DOHH2 (cell line): ENCODE data around the gene RFPL3.

ENCODE experiments used
- H3F3A ChIP-seq: fragments of 200-600 bp; sonication (generic), shearing (Covaris generic); 2 replicates; pipeline ENCODE4 v1.6.0; 2016; ENCODE audit warnings: antibody characterized with exemption, mild to moderate bottlenecking; ENCODE audit not compliant: control insufficient read depth, insufficient read depth
- H3K27ac ChIP-seq: fragments of 200-600 bp; sonication (generic); 2 replicates; pipeline ENCODE4 v1.5.1; 2014; ENCODE audit warnings: low read depth, mild to moderate bottlenecking, low read length, moderate library complexity
- H3K27me3 ChIP-seq: fragments of 200-600 bp; sonication (generic); 2 replicates; pipeline ENCODE4 v1.6.1; 2014; ENCODE audit warnings: mild to moderate bottlenecking, low read length, mixed read lengths; ENCODE audit not compliant: control insufficient read depth
- H3K36me3 ChIP-seq: fragments of 200-600 bp; sonication (generic); 2 replicates; pipeline ENCODE4 v1.6.1; 2014; ENCODE audit warnings: mild to moderate bottlenecking, low read length, moderate library complexity, mixed read lengths; ENCODE audit not compliant: control insufficient read depth
- H3K4me1 ChIP-seq: fragments of 200-600 bp; sonication (generic); 2 replicates; pipeline ENCODE4 v1.6.1; 2014; ENCODE audit warnings: mild to moderate bottlenecking, low read length, mixed read lengths; ENCODE audit not compliant: control insufficient read depth
- H3K4me2 ChIP-seq: fragments of 200-600 bp; sonication (generic); 2 replicates; pipeline ENCODE4 v1.6.0; 2014; ENCODE audit warnings: mild to moderate bottlenecking, low read length, moderate library complexity
- H3K4me3 ChIP-seq: fragments of 200-600 bp; sonication (generic); 2 replicates; pipeline ENCODE4 v1.5.1; 2014; ENCODE audit warnings: mild to moderate bottlenecking, low read length, mixed read lengths
- H3K79me2 ChIP-seq: fragments of 200-600 bp; sonication (generic); 2 replicates; pipeline ENCODE4 v1.6.1; 2014; ENCODE audit warnings: mild to moderate bottlenecking, low read length, mixed read lengths; ENCODE audit not compliant: control insufficient read depth
- H3K9me2 ChIP-seq: fragments of 200-600 bp; sonication (generic); replicated peaks from 2 replicates; pipeline ENCODE4 v1.6.1; 2014; ENCODE audit warnings: mild to moderate bottlenecking, low read length, mixed read lengths; ENCODE audit not compliant: control insufficient read depth
- H3K9me3 ChIP-seq: fragments of 200-600 bp; sonication (generic); 2 replicates; pipeline ENCODE4 v1.6.1; 2014; ENCODE audit warnings: antibody characterized with exemption, low read length, mixed read lengths; ENCODE audit not compliant: control insufficient read depth, insufficient read depth
- H4K20me1 ChIP-seq: fragments of 200-600 bp; sonication (generic); 2 replicates; pipeline ENCODE4 v1.6.0; 2014; ENCODE audit warnings: low read depth, mild to moderate bottlenecking, antibody characterized with exemption, low read length, moderate library complexity; ENCODE audit not compliant: control insufficient read depth, insufficient read depth
- CTCF ChIP-seq: fragments of 200-600 bp; sonication (generic); IDR thresholded peaks from one replicate; pipeline ENCODE4 v1.5.1; 2014; ENCODE audit warnings: antibody characterized with exemption, mild to moderate bottlenecking, low read depth, low read length; ENCODE audit not compliant: poor library complexity, severe bottlenecking
- EZH2phosphoT487 ChIP-seq: fragments of 200-600 bp; sonication (generic); IDR thresholded peaks from 2 replicates; pipeline ENCODE4 v1.6.1; 2017; ENCODE audit warnings: borderline replicate concordance, mild to moderate bottlenecking, antibody characterized with exemption, low read length, moderate library complexity, mixed read lengths

Gene RFPL3

GRCh38 chr22:32395107-32395506 lies 37.4 kb downstream of the RFPL3 start:
- Histone ChIP-seq H4K20me1 (no peaks in the 10 kb centered on the region), H3K9me2 (no peaks in the 10 kb centered on the region), H3K36me3 (peaks cover 80% of the 10 kb centered on the region), H3K4me3 (no peak overlapping the region), H3F3A (no peaks in the 10 kb centered on the region), H3K27me3 (no peaks in the 10 kb centered on the region), H3K9me3 (no peaks in the 10 kb centered on the region), H3K79me2 (no peaks in the 10 kb centered on the region), H3K4me1 (no peaks in the 10 kb centered on the region), H3K27ac (no peak overlapping the region), H3K4me2 (no peak overlapping the region)
- TF ChIP-seq EZH2phosphoT487 = no peak
- no peak for TF ChIP-seq CTCF

GRCh38 chr22:32396255-32396654 lies 38.6 kb downstream of the RFPL3 start:
- Histone ChIP-seq H3K27me3 (no peaks in the 10 kb centered on the region), H3K79me2 (no peaks in the 10 kb centered on the region), H3K4me2 (no peak overlapping the region), H3K36me3 (peaks cover 87% of the 10 kb centered on the region), H3K9me2 (no peaks in the 10 kb centered on the region), H3K4me1 (no peaks in the 10 kb centered on the region), H3K9me3 (no peaks in the 10 kb centered on the region), H3F3A (no peaks in the 10 kb centered on the region), H3K27ac (no peak overlapping the region), H3K4me3 (no peak overlapping the region), H4K20me1 (no peaks in the 10 kb centered on the region)
- no peak for TF ChIP-seq CTCF
- no peak for TF ChIP-seq EZH2phosphoT487

GRCh38 chr22:32396746-32397145 lies 39.1 kb downstream of the RFPL3 start:
- no peaks in the 10 kb centered on the region for H3K9me3 ChIP-seq
- H3K27ac ChIP-seq = no peak overlapping the region

More at GRCh38 chr22:32396746-32397145, 39.1 kb downstream of the RFPL3 start:
- H3K4me1 ChIP-seq = no peaks in the 10 kb centered on the region
- no peak for TF ChIP-seq EZH2phosphoT487
- TF ChIP-seq CTCF = no peak
- H3K9me2 ChIP-seq = no peaks in the 10 kb centered on the region
- H3F3A ChIP-seq = no peaks in the 10 kb centered on the region
- H4K20me1 ChIP-seq = no peaks in the 10 kb centered on the region
- peaks cover 91% of the 10 kb centered on the region for H3K36me3 ChIP-seq
- no peak overlapping the region for H3K4me3 ChIP-seq
- no peak overlapping the region for H3K4me2 ChIP-seq
- H3K27me3 ChIP-seq = no peaks in the 10 kb centered on the region
- H3K79me2 ChIP-seq = no peaks in the 10 kb centered on the region
